Measurements from ENCODE around the gene TMPRSS2.
A peak's percentile ranks its signal among the peaks of the same experiment; 100 is the strongest.

Gene TMPRSS2

GRCh38 chr21:41507521-41508414 lies at the start of gene TMPRSS2:
TMPRSS2 (minus strand) TSS chr21:41508158; CDS start chr21:41498133, 10,025 bp downstream.
- no peak for DNase-seq

DNA sequence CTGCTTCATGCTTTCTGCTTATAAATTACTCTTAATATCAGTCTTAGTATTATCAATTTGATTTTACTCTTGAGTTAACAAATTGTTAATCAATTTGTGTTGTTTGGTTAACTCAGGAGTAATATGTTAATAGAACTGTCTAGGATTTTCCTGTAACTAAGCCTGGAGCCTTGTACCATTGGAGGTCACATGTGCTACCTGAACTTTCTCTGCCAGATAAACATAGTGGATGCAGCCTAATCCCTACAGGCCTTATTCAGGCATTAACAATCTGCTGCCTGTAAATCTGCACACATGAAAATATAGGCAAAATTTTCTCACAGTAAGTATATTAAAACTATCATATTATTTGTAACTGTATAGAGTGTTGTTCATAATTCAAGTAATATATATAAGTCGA lies 47.1 kb upstream of the TMPRSS2 start:
- no peak for DNase-seq

DNA sequence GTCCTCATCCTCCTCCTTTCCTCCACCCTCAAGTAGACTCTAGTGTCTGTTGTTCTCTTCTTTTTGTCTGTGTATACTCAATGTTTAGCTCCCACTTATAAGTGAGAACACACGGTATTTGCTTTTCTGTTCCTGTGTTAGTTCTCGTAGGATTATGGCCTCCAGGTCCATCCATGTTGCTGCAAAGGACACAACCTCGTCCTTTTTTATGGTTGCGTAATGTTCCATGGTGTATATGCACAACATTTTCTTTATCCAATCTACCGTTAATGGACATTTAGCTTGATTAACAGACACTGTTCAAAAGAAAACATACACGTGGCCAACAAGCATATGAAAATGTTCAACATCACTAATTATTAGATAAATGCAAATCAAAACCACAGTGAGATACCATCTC lies 44.3 kb upstream of the TMPRSS2 start:
- DNase-seq, result no peak

GRCh38 chr21:41548781-41549180 lies 40.8 kb upstream of the TMPRSS2 start:
- DNase-seq, result peak; percentile 10

GRCh38 chr21:41547111-41547510 lies 39.2 kb upstream of the TMPRSS2 start:
- DNase-seq, result no peak

GRCh38 chr21:41545500-41546359 lies 37.8 kb upstream of the TMPRSS2 start:
- no peak for DNase-seq

DNA sequence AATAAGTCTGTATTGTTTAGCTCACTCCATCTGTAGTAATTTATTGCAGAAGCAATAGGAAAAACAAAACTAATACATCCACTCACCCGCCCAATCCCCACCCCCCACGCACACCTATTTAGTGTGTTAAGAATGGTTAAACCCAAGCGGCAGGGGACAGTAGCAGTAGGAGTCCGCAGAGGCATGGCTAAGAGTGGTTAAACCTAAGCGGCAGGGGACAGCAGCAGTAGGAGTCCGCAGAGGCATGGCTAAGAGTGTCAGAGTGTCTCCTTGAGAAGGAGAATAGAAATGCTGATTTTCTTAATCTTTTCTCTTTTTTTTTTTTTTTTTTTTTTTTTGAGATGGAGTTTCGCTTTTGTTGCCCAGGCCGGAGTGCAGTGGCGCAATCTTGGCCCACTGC lies 34.8 kb upstream of the TMPRSS2 start:
- DNase-seq, result no peak

DNA sequence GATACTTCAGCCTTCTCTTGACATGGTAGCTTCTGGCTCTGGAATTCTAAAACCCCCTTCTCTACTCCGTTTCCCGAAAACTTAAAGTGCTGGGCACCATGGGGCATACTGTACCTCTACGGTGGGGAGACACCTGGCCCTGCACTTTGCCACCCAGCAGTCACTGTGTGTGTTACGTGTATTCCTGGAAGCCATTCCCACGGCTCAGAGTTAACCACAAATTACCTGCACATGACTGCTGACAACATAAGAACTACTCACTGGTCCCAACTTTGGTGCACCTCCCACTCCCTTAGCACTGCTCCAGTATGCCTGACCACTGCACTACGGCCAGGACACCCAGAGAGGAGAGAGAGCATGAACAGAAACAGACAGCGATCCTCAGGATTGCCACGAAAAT lies 29.4 kb upstream of the TMPRSS2 start:
- DNase-seq, result no peak

- no peak for DNase-seq
Observed at GRCh38 chr21:41536827-41537103, 28.8 kb upstream of the TMPRSS2 start.

GRCh38 chr21:41536076-41536826 lies 28.3 kb upstream of the TMPRSS2 start:
- DNase-seq, result no peak

- DNase-seq, result no peak
Observed at GRCh38 chr21:41530366-41530765, 22.4 kb upstream of the TMPRSS2 start.

GRCh38 chr21:41529769-41530168 lies 21.8 kb upstream of the TMPRSS2 start:
- DNase-seq, result no peak

GRCh38 chr21:41526478-41527087 lies 18.6 kb upstream of the TMPRSS2 start:
- DNase-seq, result no peak

DNA sequence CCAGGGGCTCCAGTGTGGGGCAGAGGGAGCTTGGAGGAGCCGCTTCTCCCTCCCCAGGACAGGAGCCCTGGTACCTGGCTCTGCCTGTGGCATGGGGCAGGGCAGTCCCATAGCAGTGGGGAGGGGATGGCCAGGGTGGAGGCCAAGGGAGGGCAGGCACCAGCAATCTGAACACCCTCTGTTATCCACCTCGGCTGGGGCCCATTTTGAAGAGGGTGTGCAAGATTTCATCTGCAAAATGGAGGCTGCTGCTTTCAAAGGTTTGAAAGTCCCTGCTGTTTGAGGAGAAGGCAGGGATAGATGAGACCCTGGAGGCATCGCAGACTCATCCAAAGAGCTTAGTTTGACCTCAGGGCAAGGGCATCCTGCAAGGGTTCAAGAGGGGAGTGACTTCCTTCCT lies 15.2 kb upstream of the TMPRSS2 start:
- no peak for DNase-seq

GRCh38 chr21:41521489-41522027 lies 13.6 kb upstream of the TMPRSS2 start:
- no peak for DNase-seq

DNA sequence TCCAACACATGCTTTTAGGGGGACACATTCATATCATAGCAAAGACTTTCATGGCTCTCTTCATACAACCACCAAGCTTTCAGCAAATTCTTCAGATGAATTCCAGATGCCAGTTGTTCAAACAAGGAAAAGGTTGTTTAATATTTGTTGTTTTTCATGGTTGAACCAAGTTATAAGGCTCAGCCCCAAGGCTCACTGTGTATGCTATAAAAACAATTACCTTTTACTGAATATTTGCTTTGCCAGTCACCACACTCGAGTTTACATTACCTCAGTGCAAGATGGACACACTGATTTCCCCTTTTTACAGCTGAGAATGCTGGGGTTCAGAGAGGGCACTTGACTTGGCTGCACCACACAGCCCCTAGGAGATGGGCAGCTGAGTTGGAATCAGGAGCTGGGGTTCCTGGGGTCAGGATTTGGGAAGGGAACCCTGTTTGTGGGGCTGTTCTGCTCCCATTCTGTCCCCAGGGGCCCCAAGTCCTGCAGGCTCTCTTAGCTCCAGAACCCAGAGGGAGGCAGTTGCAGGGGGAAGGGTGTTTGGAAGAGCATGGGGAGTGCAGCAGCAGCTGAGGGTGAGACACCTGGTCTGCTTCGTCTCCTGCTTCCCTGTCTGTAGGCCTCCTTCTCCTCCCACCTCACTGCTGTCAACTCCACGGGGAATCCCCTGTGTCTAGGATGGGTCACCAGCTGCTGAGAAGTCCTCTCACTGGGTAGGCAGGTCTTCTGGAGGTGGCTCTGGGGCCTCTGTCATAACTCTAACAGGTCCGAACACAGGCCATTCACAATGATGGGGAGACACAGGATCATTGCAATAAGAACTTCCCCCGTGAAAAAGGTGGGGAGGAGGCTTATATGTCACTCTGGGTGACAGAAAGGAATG lies 12.8 kb upstream of the TMPRSS2 start:
- DNase-seq, result no peak

- no peak for DNase-seq
Observed at GRCh38 chr21:41519806-41520559, 12.0 kb upstream of the TMPRSS2 start.

DNA sequence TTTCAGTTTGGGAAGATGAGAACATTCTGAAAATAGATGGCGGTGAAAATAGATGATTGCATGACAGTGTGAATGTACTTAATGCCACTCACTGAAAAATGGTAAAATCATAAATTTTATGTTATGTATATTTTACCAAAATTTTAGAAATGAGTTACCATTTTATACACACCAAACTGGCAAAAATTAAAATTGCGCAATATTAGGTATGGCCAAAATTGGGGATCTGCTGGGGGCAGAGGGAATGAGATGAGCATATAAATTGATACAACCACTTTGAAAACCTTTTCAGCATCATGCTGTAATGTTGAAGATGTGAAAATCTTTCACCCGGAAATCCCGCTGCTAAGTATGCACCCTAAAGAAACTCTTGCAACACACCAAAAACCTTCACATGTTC lies 10.8 kb upstream of the TMPRSS2 start:
- no peak for DNase-seq

DNA sequence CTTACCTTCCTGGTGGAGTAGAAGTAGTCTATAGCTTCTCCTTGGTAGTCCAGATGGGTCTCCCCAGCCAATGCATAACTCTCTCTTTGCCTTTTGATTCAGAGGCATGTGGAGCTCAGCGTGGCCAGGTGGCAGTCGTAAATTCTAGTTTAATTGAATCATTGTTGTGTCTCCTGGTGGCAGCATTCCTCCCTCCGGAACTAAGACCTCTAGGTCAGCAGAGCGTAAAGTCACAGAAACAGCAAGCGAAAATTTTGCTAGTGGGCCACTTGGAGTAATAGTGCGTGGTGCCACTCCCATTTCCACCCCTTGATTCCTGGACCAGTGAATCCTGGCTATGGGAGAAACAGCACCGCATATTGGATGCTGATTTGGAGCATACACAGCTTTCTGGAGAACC lies 3.9 kb upstream of the TMPRSS2 start:
- DNase-seq, result peak; percentile 8

GRCh38 chr21:41510500-41510899 lies 2.5 kb upstream of the TMPRSS2 start:
- DNase-seq, result no peak

DNA sequence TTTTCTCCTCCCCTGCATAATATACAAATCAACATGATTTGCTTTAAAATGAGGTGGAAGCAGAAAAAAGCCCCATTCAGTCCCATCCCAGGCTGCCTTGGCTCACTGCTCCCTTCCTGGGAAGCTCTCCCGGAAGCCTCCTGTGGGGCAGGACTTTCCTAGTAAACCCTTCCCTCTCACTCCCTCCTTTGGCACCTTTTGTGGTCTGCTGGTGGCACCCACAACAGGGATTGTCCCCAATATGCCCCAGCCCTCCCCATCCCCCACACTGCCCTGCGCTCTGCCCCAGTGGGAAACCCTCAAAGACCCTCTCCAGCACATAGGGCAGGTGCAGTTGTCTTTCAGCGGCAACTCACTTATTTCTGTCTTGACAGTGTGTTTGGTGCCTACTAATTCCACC lies 1.8 kb upstream of the TMPRSS2 start:
- no peak for DNase-seq

Data from kidney glomerular epithelial cell (primary cell).